HG03520 (cell line): ENCODE measurements around the gene OR4X1.
"Not testable (repeated sequence)": the region's sequence is repeated elsewhere in the genome, so short reads cannot be mapped to it uniquely, and the experiment has no call there.

Experiments used
- ATAC-seq: cut with Tn5 transposase; IDR thresholded peaks from one replicate; pipeline ENCODE4 v1.9.1; 2021; ENCODE audit warnings: mild to moderate bottlenecking, moderate library complexity; ENCODE audit not compliant: unreplicated experiment

The OR4X1 gene

GRCh38 chr11:48263423-48263911, at the start of gene OR4X1:
TSS of gene OR4X1 (plus strand) at chr11:48263861. CDS start at chr11:48263861, 0 bp downstream.
- no peak for ATAC-seq

GRCh38 chr11:48216510-48216909, 47.2 kb upstream of the OR4X1 start, which contains the start of gene OR4B1:
TSS of gene OR4B1 (plus strand) at chr11:48216810. CDS start at chr11:48216810, 0 bp downstream.
- no peak for ATAC-seq

- ATAC-seq: no peak
These were observed 34.9 kb upstream of the OR4X1 start for GRCh38 chr11:48228761-48229160.

DNA sequence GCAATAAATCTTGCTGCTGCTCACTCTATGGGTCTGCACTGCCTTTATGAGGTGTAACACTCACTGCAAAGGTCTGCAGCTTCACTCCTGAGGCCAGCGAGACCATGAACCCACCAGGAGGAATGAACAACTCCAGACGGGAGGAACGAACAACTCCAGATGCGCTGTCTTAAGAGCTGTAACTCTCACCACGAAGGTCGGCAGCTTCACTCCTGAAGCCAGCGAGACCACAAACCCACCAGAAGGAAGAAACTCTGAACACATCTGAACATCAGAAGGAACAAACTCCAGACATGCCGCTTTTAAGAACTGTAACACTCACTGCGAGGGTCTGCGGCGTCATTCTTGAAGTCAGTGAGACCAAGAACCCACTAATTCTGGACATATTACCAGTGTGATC, 33.6 kb upstream of the OR4X1 start:
- not testable (repeated sequence) for ATAC-seq

GRCh38 chr11:48237727-48238126, 25.9 kb upstream of the OR4X1 start:
- ATAC-seq: no peak

DNA sequence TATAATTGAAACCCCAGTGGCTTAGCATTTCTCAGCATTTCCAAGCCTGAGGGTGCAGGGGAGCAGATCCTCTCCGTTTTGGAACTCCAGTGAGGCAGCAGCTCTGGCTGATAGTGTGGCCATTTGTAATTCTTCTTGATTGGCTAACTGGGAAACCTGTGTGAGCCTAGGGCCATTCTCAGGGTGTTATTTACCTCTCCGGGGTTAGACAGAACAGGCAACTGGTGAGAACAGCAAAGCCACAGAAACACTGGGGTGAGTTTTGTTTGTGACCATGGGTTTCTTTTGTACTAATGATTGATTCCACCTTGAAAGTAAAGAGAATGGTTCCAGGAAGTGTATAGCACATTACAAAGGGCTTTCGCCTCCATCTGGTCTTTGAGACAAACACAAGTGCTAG, 21.2 kb upstream of the OR4X1 start:
- no peak for ATAC-seq

DNA sequence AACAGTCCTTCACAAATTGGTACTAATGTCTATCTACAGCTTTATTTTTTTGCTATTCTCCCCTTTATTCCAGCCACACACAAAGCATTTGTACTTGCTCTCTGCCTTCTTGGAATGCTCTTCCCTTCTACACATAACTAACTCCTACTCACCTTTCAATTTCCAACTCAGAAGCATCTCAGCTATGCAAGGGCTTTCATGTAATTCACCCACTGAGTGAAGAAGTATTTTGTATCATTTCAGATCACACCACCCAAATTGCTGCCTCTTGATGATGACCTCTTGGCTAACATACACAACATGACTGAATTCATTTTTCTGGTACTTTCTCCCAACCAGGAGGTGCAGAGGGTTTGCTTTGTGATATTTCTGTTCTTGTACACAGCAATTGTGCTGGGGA, 18.9 kb upstream of the OR4X1 start, which contains the start of gene OR4X2:
Gene OR4X2 (plus strand): TSS at position 301 of the 400 bp plus-strand sequence. CDS start 0 bp downstream, at position 301.
- no peak for ATAC-seq

- no peak for ATAC-seq
These were observed 14.8 kb upstream of the OR4X1 start for GRCh38 chr11:48248902-48249301.

DNA sequence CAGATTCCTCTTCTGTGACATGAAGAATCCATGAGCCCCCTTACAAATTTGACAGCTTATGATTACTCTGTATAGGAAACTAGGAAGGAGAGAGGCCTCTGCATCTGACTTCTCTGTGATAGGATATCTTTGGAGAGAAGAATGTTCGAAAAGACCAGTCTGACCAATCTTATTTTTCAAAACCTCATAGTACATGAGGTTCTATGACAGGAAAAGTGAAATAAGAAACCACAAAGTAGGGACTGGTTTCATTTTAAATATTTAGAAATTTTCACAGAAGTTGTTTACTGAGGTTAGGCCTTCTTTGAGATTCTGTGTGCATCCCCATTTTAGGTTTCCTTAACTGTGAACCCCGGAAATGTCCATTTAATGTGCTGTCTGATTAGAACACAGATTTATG, 2.1 kb upstream of the OR4X1 start:
- no peak for ATAC-seq

GRCh38 chr11:48270621-48271020, 7.0 kb downstream of the OR4X1 start:
- no peak for ATAC-seq

- no peak for ATAC-seq
These were observed 8.9 kb downstream of the OR4X1 start for GRCh38 chr11:48272606-48273005.

DNA sequence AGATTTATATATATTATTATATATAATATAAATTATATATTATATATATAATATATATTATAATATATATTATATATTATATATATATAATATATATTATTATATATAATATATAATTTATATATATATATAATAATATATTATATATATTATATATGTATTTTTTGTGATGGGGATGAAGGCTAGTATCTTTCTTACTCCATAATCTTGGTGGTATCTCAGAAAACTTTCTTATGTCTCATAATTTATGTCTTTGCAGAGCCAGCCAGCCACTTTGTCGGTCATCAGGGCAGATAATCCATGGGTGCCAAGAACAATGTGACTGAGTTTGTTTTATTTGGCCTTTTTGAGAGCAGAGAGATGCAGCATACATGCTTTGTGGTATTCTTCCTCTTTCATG, 42.3 kb downstream of the OR4X1 start, which contains the start of gene OR4S1:
Gene OR4S1 (plus strand): TSS at position 301 of the 400 bp plus-strand sequence. CDS start 0 bp downstream, at position 301.
- ATAC-seq: no peak

DNA sequence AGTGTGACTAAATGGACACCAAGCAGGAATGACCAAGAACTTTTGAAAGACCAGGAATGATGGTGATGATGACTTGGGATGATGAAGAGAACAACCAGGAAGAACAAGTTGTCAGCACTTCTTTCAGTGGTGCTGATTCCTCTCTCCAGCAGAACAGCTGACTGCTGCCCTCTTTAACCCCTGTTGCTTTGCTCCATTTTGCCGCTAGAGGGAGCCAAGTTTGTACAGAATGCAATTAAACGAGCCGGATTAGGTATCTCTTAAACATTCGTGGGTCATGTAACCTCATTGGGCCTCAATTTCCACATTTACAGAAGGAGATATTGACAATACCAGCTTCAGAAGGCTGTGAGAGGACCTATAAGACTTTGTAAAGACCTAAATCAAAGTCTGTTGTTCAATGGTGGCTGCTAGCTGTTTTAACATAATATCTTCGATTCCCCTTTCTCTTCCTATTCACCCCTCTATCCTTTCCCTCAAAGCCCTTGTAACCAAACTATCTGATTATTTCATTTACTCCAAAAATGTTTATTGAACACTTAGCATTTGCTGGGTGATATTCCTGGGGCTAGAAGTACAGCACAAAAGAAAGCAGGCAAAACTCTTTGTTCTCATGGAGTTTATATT, 44.2 kb downstream of the OR4X1 start:
- peak; percentile 95 for ATAC-seq

GRCh38 chr11:48313590-48313989, 49.9 kb downstream of the OR4X1 start:
- ATAC-seq: not testable (repeated sequence)
